NB4 (cell line): Measurements from ENCODE around the gene AKR1B15.
A peak's percentile ranks its signal among the peaks of the same experiment; 100 is the strongest.

Source experiments
- DNase-seq: peaks from one replicate; pipeline ENCODE4 v3.0.0; 2010; ENCODE audit warnings: low read depth
- H3K4me3 ChIP-seq: one replicate; pipeline ENCODE4 v1.5.1; 2011; ENCODE audit warnings: mild to moderate bottlenecking, low read depth, low read length, moderate library complexity
- CTCF ChIP-seq: IDR thresholded peaks from one replicate; pipeline ENCODE4 v1.5.1; 2012; ENCODE audit warnings: low read depth, low read length
- MYC ChIP-seq: IDR thresholded peaks from 2 replicates; pipeline ENCODE4 v1.6.1; 2011; ENCODE audit warnings: low read depth, low read length
- POLR2A ChIP-seq: IDR thresholded peaks from 2 replicates; pipeline ENCODE4 v1.6.1; 2011; ENCODE audit warnings: mild to moderate bottlenecking; ENCODE audit not compliant: insufficient read length; ENCODE audit errors: extremely low read depth
- TF ChIP-seq, protein P1 (sequence below): IDR thresholded peaks from 2 replicates; pipeline ENCODE4 v1.6.1; 2011; ENCODE audit warnings: low read depth, low read length

Gene AKR1B15

GRCh38 chr7:134613623-134614347, 64.9 kb downstream of the AKR1B15 start:
- peak; percentile 75 for DNase-seq
- no peak overlapping the region for H3K4me3 ChIP-seq
- TF ChIP-seq CTCF (no peak), MYC (no peak)

GRCh38 chr7:134616611-134617010, 67.7 kb downstream of the AKR1B15 start:
- no peak for DNase-seq
- no peak for TF ChIP-seq MYC
- no peak for TF ChIP-seq CTCF
- TF ChIP-seq, protein P1, sequence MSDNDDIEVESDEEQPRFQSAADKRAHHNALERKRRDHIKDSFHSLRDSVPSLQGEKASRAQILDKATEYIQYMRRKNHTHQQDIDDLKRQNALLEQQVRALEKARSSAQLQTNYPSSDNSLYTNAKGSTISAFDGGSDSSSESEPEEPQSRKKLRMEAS: no peak
- TF ChIP-seq POLR2A: no peak
- H3K4me3 ChIP-seq: no peak overlapping the region

DNA sequence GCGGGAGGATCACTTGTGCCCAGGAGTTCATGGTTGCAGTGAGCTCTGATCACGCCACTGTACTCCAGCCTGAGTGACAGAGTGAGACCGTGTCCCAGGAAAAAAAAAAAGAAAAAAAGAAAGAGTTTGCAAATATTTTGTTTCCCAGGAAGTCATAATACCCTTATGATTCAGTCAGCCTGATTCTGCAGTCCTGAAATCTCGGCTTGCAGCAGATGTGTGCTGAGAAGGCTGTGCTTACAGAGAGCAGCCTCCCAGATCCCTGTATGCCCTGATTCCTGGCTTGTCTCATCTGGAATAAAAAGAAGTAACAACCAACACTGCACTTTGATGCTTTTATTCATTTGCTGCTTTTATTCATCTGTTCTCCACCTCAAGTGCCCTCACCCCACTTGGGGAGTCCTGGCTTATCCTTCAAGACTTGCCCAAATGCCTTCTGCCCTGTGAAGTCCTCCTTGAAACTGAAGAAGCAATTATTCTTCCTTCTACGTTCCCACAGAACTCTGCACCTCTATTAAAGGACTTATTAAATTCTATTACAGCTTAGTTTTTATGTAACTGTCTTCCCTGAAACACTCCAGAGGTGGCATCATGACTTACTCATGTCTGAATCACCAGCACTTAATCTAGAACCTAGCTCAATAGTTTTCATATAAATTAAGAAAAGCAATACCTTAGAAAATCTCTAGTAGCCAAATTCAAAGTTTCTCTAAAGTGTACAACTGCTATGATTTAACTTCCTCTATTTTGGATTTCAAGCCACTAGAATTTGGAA, 70.0 kb downstream of the AKR1B15 start:
- TF ChIP-seq POLR2A: no peak
- TF ChIP-seq CTCF: no peak
- TF ChIP-seq MYC: no peak
- TF ChIP-seq, protein P1: no peak
- no peak for DNase-seq
- H3K4me3 ChIP-seq: no peak overlapping the region

DNA sequence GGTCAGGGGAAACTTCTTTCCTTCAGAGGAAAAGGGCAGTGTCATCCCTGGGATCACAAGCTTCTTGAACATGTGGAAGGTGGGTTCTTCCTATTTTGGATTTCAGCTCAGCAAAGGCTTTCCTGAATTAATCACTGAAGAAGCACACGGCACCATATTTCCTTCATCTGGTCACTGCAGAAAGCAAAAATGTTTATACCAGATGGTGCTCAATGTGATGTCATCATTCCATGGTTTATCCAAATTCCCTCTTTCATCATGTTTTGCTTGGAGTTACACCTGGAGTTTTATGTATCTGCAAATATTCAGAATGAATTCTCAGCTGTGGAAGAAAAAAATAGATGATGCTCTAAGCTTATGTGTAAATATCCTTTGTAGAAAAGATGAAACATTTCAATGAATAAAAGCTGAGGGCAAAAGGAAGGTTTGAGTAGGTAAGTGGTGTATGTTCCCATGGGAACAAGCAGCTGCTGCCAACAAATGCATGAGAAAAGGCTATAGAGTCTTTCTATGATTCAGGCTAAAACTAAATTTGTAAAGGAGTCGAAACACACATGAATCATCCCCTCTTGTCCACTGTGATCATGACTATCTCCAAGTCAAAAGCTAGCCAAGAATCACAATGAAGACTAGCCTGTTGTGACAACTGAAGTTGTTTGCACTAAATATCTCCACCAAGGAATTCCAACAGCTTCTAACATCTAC, 70.9 kb downstream of the AKR1B15 start:
- TF ChIP-seq, protein P1: no peak
- no peak for TF ChIP-seq POLR2A
- TF ChIP-seq CTCF: no peak
- no peak for TF ChIP-seq MYC
- no peak for DNase-seq
- no peak overlapping the region for H3K4me3 ChIP-seq

GRCh38 chr7:134622303-134622995, 73.5 kb downstream of the AKR1B15 start:
- no peak overlapping the region for H3K4me3 ChIP-seq
- no peak for DNase-seq
- no peak for TF ChIP-seq CTCF
- TF ChIP-seq, protein P1: no peak
- TF ChIP-seq POLR2A: no peak
- TF ChIP-seq MYC: no peak
